GM15510 (cell line): Measurements from ENCODE around the gene ECD.
A peak's percentile ranks its signal among the peaks of the same experiment; 100 is the strongest.

Experiments used
- POLR2A ChIP-seq: IDR thresholded peaks from 3 replicates; pipeline ENCODE4 v1.6.1; 2011; ENCODE audit warnings: borderline replicate concordance; ENCODE audit not compliant: insufficient read length; ENCODE audit errors: extremely low read depth

ECD gene

DNA sequence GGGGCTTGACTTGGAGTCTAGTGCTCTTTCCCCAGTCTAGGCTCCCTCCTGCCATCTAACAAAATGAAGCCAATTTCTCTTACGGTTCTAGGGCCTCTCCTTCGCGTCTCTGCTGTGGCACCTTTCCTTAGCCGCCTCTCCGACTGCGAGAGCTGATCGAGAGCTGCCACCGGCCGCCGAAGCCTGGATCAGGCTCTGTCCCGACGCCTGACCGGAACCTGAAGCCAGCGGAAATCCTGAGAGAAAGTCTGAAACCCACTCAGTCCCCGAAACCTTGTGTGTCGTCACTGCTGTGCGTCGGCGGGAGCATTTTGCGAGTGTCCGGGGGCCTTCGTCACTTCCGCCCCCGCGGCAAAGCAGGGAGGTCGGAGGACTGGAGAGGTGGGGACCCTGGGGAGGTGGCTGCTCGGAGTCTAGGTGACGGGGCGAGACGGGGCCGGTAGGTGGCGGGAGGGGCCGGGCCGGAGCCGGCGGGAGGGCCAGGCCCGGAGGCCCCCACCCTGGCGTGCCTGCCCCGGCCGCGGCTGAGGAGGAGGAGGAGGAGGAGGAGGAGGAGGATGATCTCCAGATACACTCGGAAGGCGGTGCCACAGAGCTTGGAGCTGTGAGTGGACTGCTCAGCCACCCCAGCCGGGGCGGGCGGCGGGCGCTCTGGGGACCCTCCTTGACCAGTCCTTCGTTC, at the start of gene ECD, which contains the start of gene FAM149B1:
ECD (minus strand) TSS at position 226 of the 682 bp plus-strand sequence. CDS start 4,071 bp downstream, outside the sequence.
FAM149B1 (plus strand) TSS at position 337 of the 682 bp plus-strand sequence; CDS start at position 558, 221 bp downstream.
- peak; percentile 95 for TF ChIP-seq POLR2A

DNA sequence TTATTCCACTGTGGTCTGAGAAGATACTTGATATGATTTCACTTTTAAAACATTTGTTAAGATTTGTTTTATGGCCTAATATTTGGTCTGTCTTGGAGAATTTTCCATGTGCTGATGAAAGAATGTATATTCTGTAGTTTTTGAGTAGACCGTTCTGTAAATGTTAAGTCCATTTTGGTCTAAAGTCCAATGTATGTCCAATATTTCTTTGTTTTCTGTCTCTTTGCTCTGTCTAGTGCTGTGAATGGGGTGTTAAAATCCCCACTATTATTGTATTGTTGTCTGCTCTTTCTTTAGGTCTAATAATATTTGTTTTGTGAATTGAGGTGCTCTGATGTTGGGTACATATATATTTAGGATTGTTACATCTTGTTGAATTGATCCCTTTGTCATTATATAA, 47.9 kb upstream of the ECD start:
- no peak for TF ChIP-seq POLR2A

GRCh38 chr10:73211106-73211811, 43.5 kb upstream of the ECD start:
- no peak for TF ChIP-seq POLR2A

DNA sequence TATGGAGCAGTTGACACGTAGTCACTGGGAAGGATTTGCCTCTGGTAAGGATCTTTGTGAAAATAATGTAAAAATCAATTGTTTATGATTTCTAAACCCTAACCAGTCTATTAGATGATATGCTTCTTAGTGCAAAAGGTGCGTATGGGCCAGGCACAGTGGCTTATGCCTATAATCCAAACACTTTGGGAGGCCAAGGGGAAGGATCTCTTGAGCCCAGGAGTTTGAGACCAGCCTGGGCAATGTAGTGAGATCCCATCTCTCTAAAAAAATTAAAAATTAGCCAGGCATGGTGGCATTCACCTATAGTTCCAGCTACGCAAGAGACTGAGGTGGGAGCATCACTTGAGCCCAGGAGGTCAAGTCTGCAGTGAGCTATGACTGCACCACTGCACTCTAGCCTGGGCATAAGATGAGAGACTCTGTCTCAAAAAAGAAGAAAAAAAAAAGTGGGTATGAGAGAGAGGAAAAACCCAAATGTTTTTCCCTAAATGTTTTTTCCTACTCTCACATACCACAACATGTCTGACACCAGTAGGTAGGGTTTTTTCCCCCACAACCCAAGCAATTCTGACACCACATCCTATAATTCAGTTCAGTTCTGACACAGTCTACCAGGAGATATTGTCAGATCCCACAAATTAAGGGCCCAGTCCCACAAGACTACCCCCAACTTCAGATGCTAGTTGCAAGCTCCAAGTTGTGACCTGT, 42.7 kb upstream of the ECD start:
- TF ChIP-seq POLR2A: no peak

GRCh38 chr10:73209705-73210104, 41.9 kb upstream of the ECD start:
- no peak for TF ChIP-seq POLR2A

GRCh38 chr10:73207883-73208282, 40.1 kb upstream of the ECD start:
- TF ChIP-seq POLR2A: no peak

GRCh38 chr10:73206385-73206784, 38.6 kb upstream of the ECD start:
- TF ChIP-seq POLR2A: no peak

- TF ChIP-seq POLR2A: no peak
These were observed 38.1 kb upstream of the ECD start for GRCh38 chr10:73205890-73206289.

DNA sequence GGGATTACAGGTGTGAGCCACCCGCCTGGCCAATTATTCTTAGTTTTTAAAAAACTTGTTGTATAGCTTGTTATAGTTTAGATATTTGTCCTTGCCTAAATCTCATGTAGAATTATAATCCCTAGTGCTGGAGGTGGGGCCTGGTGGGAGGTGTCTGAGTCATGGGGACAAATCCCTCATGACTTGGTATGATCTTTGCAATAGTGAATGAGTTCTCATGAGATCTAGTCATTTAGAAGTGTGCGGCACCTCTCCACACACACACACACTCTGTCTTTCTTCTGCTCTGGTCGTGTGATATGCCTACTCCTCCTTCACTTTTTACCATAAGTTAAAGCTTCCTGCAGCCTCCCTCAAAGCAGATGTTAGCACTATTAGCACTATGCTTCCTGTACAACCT, 37.3 kb upstream of the ECD start:
- TF ChIP-seq POLR2A: no peak

- no peak for TF ChIP-seq POLR2A
These were observed 22.4 kb upstream of the ECD start for GRCh38 chr10:73190188-73190587.

DNA sequence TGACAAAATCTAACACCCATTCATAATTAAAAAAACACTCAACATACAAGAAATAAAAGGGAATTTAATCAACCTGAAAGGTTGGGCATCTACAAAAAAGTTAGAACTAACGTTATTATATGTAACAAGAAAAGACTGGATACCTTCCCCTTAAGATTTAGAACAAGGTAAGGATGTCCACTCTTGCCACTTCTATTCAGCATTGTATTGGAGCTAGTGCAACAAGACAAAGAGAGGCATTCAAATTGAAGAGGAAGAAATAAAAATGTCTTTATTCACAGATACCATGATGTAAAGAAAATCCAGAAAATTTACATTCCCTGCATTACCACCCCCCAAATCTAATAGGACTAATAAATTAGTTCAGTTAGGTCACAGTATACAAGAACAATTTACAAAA, 18.5 kb upstream of the ECD start:
- no peak for TF ChIP-seq POLR2A

- TF ChIP-seq POLR2A: no peak
These were observed 16.0 kb upstream of the ECD start for GRCh38 chr10:73183667-73184281.

GRCh38 chr10:73182568-73182967, 14.8 kb upstream of the ECD start:
- no peak for TF ChIP-seq POLR2A

DNA sequence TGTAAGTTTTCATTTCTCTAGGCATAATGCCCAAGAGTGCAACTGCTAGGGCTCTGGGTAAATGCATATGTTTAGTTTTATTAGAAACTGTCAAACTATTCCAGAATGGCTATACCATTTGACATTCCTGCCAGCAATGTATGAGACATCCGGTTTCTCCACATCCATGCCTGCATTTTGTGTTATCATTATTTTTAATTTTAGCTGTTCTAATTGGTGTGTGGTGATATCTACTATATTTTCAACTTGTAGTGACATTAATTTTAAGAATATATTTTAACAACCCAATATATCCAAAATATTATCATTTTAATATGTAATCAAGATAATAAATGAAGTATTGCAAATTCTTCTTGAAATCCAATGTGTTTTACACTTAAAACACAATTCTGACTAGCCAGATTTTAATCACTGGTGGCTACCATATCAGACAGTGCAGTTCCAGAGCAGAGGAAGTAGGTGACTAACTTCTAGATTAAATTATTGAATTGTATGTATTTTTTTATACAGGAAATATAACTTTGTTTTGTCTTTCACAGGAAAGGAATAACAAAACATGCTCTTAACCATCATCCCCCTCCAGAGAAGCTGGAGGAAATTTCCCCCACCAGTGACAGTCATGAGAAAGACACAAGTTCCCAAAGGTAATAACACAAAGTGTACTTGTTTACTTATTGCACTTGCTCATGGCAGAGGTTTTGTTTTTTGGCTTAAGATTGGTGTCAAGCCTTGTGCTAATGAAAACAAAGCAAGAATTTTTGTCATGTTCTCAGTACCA, 6.5 kb upstream of the ECD start:
- TF ChIP-seq POLR2A: no peak
